ENCODE measurements around the gene MON2.

MON2 gene

GRCh38 chr12:62466594-62467491, at the start of gene MON2:
TSS of gene MON2 (plus strand) at chr12:62466826. CDS start at chr12:62467208, 382 bp downstream.
- peak; percentile 78 to 88 for DNase-seq (ENCODE audit: low read depth in 2 of 2)
- H3K4me3 ChIP-seq (replicated peaks in 1 of 2; ENCODE audit: low read depth in 2 of 2, low read length in 2 of 2): peak within 1 kb of the TSS; percentile 95 to 97
- TF ChIP-seq CTCF (IDR thresholded peaks at IDR 0.05; ENCODE audit: low read depth, low read length): no peak

- peak; percentile 51 to 56 for DNase-seq (ENCODE audit: low read depth in 2 of 2)
- no peak for TF ChIP-seq CTCF (IDR thresholded peaks at IDR 0.05; ENCODE audit: low read depth, low read length)
- H3K4me3 ChIP-seq (replicated peaks in 1 of 2; ENCODE audit: low read depth in 2 of 2, low read length in 2 of 2): no peak overlapping the region
Observed at GRCh38 chr12:62426089-62426488, 40.5 kb upstream of the MON2 start.

- no peak overlapping the region for H3K4me3 ChIP-seq (replicated peaks in 1 of 2; ENCODE audit: low read depth in 2 of 2, low read length in 2 of 2)
- TF ChIP-seq CTCF (IDR thresholded peaks at IDR 0.05; ENCODE audit: low read depth, low read length): no peak
- no peak for DNase-seq (ENCODE audit: low read depth in 2 of 2)
Observed at GRCh38 chr12:62429457-62429856, 37.2 kb upstream of the MON2 start.

GRCh38 chr12:62434494-62435302, 31.9 kb upstream of the MON2 start:
- peak overlapping the region; percentile 43 to 54 for H3K4me3 ChIP-seq (replicated peaks in 1 of 2; ENCODE audit: low read depth in 2 of 2, low read length in 2 of 2)
- no peak for TF ChIP-seq CTCF (IDR thresholded peaks at IDR 0.05; ENCODE audit: low read depth, low read length)
- DNase-seq (ENCODE audit: low read depth in 2 of 2): no peak

GRCh38 chr12:62435303-62436163, 31.1 kb upstream of the MON2 start:
- TF ChIP-seq CTCF (IDR thresholded peaks at IDR 0.05; ENCODE audit: low read depth, low read length): peak; percentile 70
- peak; percentile 66 to 80 for DNase-seq (ENCODE audit: low read depth in 2 of 2)
- peak overlapping the region; percentile 43 to 54 for H3K4me3 ChIP-seq (replicated peaks in 1 of 2; ENCODE audit: low read depth in 2 of 2, low read length in 2 of 2)

GRCh38 chr12:62436164-62436503, 30.5 kb upstream of the MON2 start:
- no peak for DNase-seq (ENCODE audit: low read depth in 2 of 2)
- no peak overlapping the region for H3K4me3 ChIP-seq (replicated peaks in 1 of 2; ENCODE audit: low read depth in 2 of 2, low read length in 2 of 2)
- no peak for TF ChIP-seq CTCF (IDR thresholded peaks at IDR 0.05; ENCODE audit: low read depth, low read length)
